NCI-H82 treated with DMSO at 0.1 percent for 48 hours (cell line): Measurements from ENCODE around the gene ZBTB45.
A peak's percentile ranks its signal among the peaks of the same experiment; 100 is the strongest.
"Not testable (repeated sequence)": the region's sequence is repeated elsewhere in the genome, so short reads cannot be mapped to it uniquely, and the experiment has no call there.

ENCODE experiments used
- DNase-seq: peaks from one replicate; lab custom pipeline; 2025; ENCODE audit not compliant: unreplicated experiment; lab: John Stamatoyannopoulos, UW

ZBTB45 gene

GRCh38 chr19:58511353-58512208 is 8.0 kb downstream of the ZBTB45 start, which contains the start of gene SLC27A5:
SLC27A5 (minus strand) TSS chr19:58511992; CDS start chr19:58511955, 37 bp downstream.
- DNase-seq, result no peak

- no peak for DNase-seq
Measured at GRCh38 chr19:58510084-58510862, 9.3 kb downstream of the ZBTB45 start.

- DNase-seq, result no peak
Measured at GRCh38 chr19:58509731-58510083, 9.9 kb downstream of the ZBTB45 start.

- DNase-seq, result not testable (repeated sequence)
Measured at GRCh38 chr19:58507602-58508223, 11.9 kb downstream of the ZBTB45 start.

GRCh38 chr19:58500242-58500641 is 19.4 kb downstream of the ZBTB45 start:
- no peak for DNase-seq

- peak; percentile 97 for DNase-seq
Measured at GRCh38 chr19:58499021-58499927, 20.3 kb downstream of the ZBTB45 start.

- DNase-seq, result no peak
Measured at GRCh38 chr19:58498316-58499020, 21.1 kb downstream of the ZBTB45 start.

- DNase-seq, result no peak
Measured at GRCh38 chr19:58497634-58498170, 21.9 kb downstream of the ZBTB45 start.

- no peak for DNase-seq
Measured at GRCh38 chr19:58492265-58492664, 27.3 kb downstream of the ZBTB45 start.

- no peak for DNase-seq
Measured at GRCh38 chr19:58491393-58491792, 28.2 kb downstream of the ZBTB45 start.

- not testable (repeated sequence) for DNase-seq
Measured at GRCh38 chr19:58484349-58484748, 35.3 kb downstream of the ZBTB45 start.

- no peak for DNase-seq
Measured at GRCh38 chr19:58483776-58484175, 35.8 kb downstream of the ZBTB45 start.

- DNase-seq, result no peak
Measured at GRCh38 chr19:58482372-58482771, 37.2 kb downstream of the ZBTB45 start.

- no peak for DNase-seq
Measured at GRCh38 chr19:58480831-58481230, 38.8 kb downstream of the ZBTB45 start.

GRCh38 chr19:58480481-58480830 is 39.2 kb downstream of the ZBTB45 start:
- DNase-seq, result no peak

- no peak for DNase-seq
Measured at GRCh38 chr19:58479736-58480480, 39.7 kb downstream of the ZBTB45 start.

- no peak for DNase-seq
Measured at GRCh38 chr19:58479303-58479702, 40.3 kb downstream of the ZBTB45 start.

GRCh38 chr19:58477871-58478270 is 41.7 kb downstream of the ZBTB45 start:
- DNase-seq, result no peak

GRCh38 chr19:58477130-58477529 is 42.5 kb downstream of the ZBTB45 start:
- no peak for DNase-seq
